Measurements from ENCODE around the gene NDE1. TPM values are rescaled to one million over a fixed set of nuclear protein-coding genes. Genes with fewer than 3 reads are reported as not detected.
"Not testable (repeated sequence)": the region's sequence is repeated elsewhere in the genome, so short reads cannot be mapped to it uniquely, and the experiment has no call there.

The NDE1 gene
- total RNA-seq, 1 donor from 2014 or later = 45.3 TPM

DNA sequence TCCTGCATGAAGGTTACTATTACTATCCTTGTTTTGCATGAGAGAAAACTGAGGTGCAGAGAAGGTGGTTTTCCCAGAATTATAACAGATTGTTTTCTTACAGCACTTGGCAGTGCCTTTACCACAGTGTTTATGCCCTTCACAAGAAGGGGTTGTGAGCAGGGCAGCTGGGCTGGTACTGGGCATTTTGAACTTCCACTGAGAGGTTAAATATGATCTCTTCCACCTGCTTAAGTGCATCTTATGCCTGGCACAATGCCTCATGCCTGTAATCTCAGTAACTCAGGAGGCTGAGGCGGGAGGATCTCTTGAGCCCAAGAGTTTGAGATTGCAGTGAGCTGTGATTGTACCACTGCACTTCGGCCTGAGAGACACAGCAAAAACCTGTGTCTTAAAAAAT is 36.2 kb downstream of the NDE1 start:
- no peak overlapping the region for H3K4me3 ChIP-seq (ENCODE audit: low read depth, low read length)
- no peak for DNase-seq (ENCODE audit: low read depth)
- TF ChIP-seq, protein P1, sequence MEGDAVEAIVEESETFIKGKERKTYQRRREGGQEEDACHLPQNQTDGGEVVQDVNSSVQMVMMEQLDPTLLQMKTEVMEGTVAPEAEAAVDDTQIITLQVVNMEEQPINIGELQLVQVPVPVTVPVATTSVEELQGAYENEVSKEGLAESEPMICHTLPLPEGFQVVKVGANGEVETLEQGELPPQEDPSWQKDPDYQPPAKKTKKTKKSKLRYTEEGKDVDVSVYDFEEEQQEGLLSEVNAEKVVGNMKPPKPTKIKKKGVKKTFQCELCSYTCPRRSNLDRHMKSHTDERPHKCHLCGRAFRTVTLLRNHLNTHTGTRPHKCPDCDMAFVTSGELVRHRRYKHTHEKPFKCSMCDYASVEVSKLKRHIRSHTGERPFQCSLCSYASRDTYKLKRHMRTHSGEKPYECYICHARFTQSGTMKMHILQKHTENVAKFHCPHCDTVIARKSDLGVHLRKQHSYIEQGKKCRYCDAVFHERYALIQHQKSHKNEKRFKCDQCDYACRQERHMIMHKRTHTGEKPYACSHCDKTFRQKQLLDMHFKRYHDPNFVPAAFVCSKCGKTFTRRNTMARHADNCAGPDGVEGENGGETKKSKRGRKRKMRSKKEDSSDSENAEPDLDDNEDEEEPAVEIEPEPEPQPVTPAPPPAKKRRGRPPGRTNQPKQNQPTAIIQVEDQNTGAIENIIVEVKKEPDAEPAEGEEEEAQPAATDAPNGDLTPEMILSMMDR (conservative IDR thresholded peaks at IDR 0.05; ENCODE audit: low read depth, low read length) = no peak

- H3K4me3 ChIP-seq (ENCODE audit: low read depth, low read length) = no peak overlapping the region
- TF ChIP-seq, protein P1 (conservative IDR thresholded peaks at IDR 0.05; ENCODE audit: low read depth, low read length) = no peak
- DNase-seq (ENCODE audit: low read depth) = no peak
These were observed 39.2 kb downstream of the NDE1 start for GRCh38 chr16:15689290-15689689.

GRCh38 chr16:15690296-15690695 is 40.3 kb downstream of the NDE1 start:
- DNase-seq (ENCODE audit: low read depth) = no peak
- no peak overlapping the region for H3K4me3 ChIP-seq (ENCODE audit: low read depth, low read length)
- TF ChIP-seq, protein P1 (conservative IDR thresholded peaks at IDR 0.05; ENCODE audit: low read depth, low read length) = no peak

- no peak for DNase-seq (ENCODE audit: low read depth)
- no peak overlapping the region for H3K4me3 ChIP-seq (ENCODE audit: low read depth, low read length)
- TF ChIP-seq, protein P1 (conservative IDR thresholded peaks at IDR 0.05; ENCODE audit: low read depth, low read length) = no peak
These were observed 41.0 kb downstream of the NDE1 start for GRCh38 chr16:15691046-15691445.

- DNase-seq (ENCODE audit: low read depth); H3K4me3 ChIP-seq (ENCODE audit: low read depth, low read length): not testable (repeated sequence)
These were observed 42.5 kb downstream of the NDE1 start for GRCh38 chr16:15692508-15692907.

GRCh38 chr16:15694499-15694898 is 44.5 kb downstream of the NDE1 start:
- no peak overlapping the region for H3K4me3 ChIP-seq (ENCODE audit: low read depth, low read length)
- no peak for DNase-seq (ENCODE audit: low read depth)
- TF ChIP-seq, protein P1 (conservative IDR thresholded peaks at IDR 0.05; ENCODE audit: low read depth, low read length) = no peak

DNA sequence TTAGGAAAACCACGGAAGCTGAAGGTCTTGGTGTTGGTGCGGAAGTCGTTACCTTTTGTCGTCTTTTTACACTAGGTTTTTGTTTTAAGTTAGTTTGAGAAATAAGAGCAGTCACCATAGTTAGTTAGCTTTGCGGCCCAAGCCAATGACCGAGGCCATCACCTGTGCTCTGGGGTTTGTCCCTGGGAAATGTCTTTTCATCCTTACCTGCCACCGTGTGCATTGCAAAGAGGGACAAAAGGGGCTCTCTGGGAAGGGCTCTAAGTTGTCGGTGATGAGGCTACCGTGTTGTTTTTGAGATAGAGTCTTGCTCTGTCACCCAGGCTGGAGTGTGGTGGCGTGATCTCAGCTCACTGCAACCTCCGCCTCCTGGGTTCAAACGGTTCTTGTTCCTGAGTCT is 49.8 kb downstream of the NDE1 start:
- no peak for DNase-seq (ENCODE audit: low read depth)
- TF ChIP-seq, protein P1 (conservative IDR thresholded peaks at IDR 0.05; ENCODE audit: low read depth, low read length) = no peak
- no peak overlapping the region for H3K4me3 ChIP-seq (ENCODE audit: low read depth, low read length)

DNA sequence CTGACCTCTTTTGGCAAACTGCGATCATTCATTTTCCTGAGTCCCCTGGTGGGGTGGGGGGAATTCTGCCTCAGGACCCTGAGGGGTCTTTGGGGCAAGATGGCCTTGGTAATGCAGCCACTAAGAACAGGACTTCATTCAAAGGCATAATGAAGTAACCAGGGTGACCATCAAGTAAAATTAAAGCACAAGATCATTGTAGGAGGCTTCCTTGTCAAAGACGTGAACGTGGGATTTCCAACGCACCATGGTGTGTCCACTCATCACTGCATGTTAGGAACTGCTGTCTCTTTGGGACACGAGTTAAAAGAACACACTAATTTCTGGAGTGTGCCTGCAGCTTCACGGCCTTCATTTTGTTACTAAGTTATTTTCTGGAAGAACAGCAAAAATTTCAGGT is 51.3 kb downstream of the NDE1 start:
- no peak overlapping the region for H3K4me3 ChIP-seq (ENCODE audit: low read depth, low read length)
- DNase-seq (ENCODE audit: low read depth) = no peak
- TF ChIP-seq, protein P1 (conservative IDR thresholded peaks at IDR 0.05; ENCODE audit: low read depth, low read length) = no peak
